ENCODE measurements around the gene HOXC10.

The HOXC10 gene

GRCh38 chr12:54029529-54030441 lies 44.8 kb downstream of the HOXC10 start:
- no peak for DNase-seq
- TF ChIP-seq CTCF (IDR thresholded peaks at IDR 0.05; ENCODE audit: low read depth, low read length, missing control alignments): no peak
- H3K27ac ChIP-seq: no peak overlapping the region
- no peaks in the 10 kb centered on the region for H3K36me3 ChIP-seq (replicated peaks)
- H3K4me3 ChIP-seq (ENCODE audit: low read depth, low read length): no peak overlapping the region
- in situ Hi-C loops (cut with HindIII; ENCODE audit: low pct_ligation_motif_present, low sequenced_read_pairs): no loop called here
- peaks cover 94% of the 10 kb centered on the region for H3K27me3 ChIP-seq (replicated peaks)

- in situ Hi-C loops (cut with HindIII; ENCODE audit: low pct_ligation_motif_present, low sequenced_read_pairs): no loop called here
- Histone ChIP-seq H3K27ac (no peak overlapping the region), H3K4me3 (ENCODE audit: low read depth, low read length) (no peak overlapping the region), H3K36me3 (replicated peaks) (no peaks in the 10 kb centered on the region), H3K27me3 (replicated peaks) (peaks cover 93% of the 10 kb centered on the region)
- DNase-seq: no peak
- TF ChIP-seq CTCF (IDR thresholded peaks at IDR 0.05; ENCODE audit: low read depth, low read length, missing control alignments): no peak
These were observed 45.5 kb downstream of the HOXC10 start for GRCh38 chr12:54030442-54030801.

- no peak overlapping the region for H3K4me3 ChIP-seq (ENCODE audit: low read depth, low read length)
- DNase-seq: no peak
- in situ Hi-C loops (cut with HindIII; ENCODE audit: low pct_ligation_motif_present, low sequenced_read_pairs): no loop called here
- H3K27me3 ChIP-seq (replicated peaks): peaks cover 93% of the 10 kb centered on the region
- no peak overlapping the region for H3K27ac ChIP-seq
- TF ChIP-seq CTCF (IDR thresholded peaks at IDR 0.05; ENCODE audit: low read depth, low read length, missing control alignments): no peak
- no peaks in the 10 kb centered on the region for H3K36me3 ChIP-seq (replicated peaks)
These were observed 46.0 kb downstream of the HOXC10 start for GRCh38 chr12:54030889-54031471.

GRCh38 chr12:54031480-54031879 lies 46.5 kb downstream of the HOXC10 start:
- Histone ChIP-seq H3K27ac (no peak overlapping the region), H3K4me3 (ENCODE audit: low read depth, low read length) (no peak overlapping the region), H3K36me3 (replicated peaks) (no peaks in the 10 kb centered on the region), H3K27me3 (replicated peaks) (peaks cover 90% of the 10 kb centered on the region)
- no peak for TF ChIP-seq CTCF (IDR thresholded peaks at IDR 0.05; ENCODE audit: low read depth, low read length, missing control alignments)
- DNase-seq: no peak
- in situ Hi-C loops (cut with HindIII; ENCODE audit: low pct_ligation_motif_present, low sequenced_read_pairs): no loop called here

GRCh38 chr12:54032086-54032619 lies 47.2 kb downstream of the HOXC10 start:
- Histone ChIP-seq H3K27me3 (replicated peaks) (peaks cover 90% of the 10 kb centered on the region), H3K36me3 (replicated peaks) (no peaks in the 10 kb centered on the region), H3K4me3 (ENCODE audit: low read depth, low read length) (no peak overlapping the region), H3K27ac (no peak overlapping the region)
- in situ Hi-C loops (cut with HindIII; ENCODE audit: low pct_ligation_motif_present, low sequenced_read_pairs): no loop called here
- DNase-seq: no peak
- no peak for TF ChIP-seq CTCF (IDR thresholded peaks at IDR 0.05; ENCODE audit: low read depth, low read length, missing control alignments)
